HepG2 (cell line): ENCODE measurements around the gene GLYR1. TPM values are rescaled to one million over a fixed set of nuclear protein-coding genes. Genes with fewer than 3 reads are reported as not detected.

Experiments used
- AGO2 ChIP-seq: fragments of 200-400 bp; formaldehyde crosslinking; optimal IDR thresholded peaks from 2 replicates; pipeline ENCODE3; 2017; ENCODE audit warnings: mild to moderate bottlenecking, low read depth, low read length, moderate library complexity
- FOXA1 ChIP-seq, 2 experiments: fragments of 450-650 bp in 1 of 2; sonication (generic) in 1 of 2; formaldehyde crosslinking in 1 of 2; IDR thresholded peaks; 2 replicates each; pipeline versions ENCODE4 v1.4.0 to v1.6.1; 2016 to 2020; ENCODE audit warnings: missing genetic modification reagents in 1 of 2
- GZF1 ChIP-seq: sonication (generic); formaldehyde crosslinking; IDR thresholded peaks from 2 replicates; pipeline ENCODE4 v1.5.1; 2020; ENCODE audit warnings: mild to moderate bottlenecking, missing genetic modification reagents
- MEF2D ChIP-seq: sonication (generic); formaldehyde crosslinking; IDR thresholded peaks from 2 replicates; pipeline ENCODE4 v1.5.1; 2020; ENCODE audit warnings: mild to moderate bottlenecking, missing genetic modification reagents
- NFE2L2 ChIP-seq: fragments of 150-350 bp; IDR thresholded peaks from 2 replicates; pipeline ENCODE4 v1.6.1; 2014; ENCODE audit warnings: low read length
- NRL ChIP-seq: sonication (generic); formaldehyde crosslinking; IDR thresholded peaks from 2 replicates; pipeline ENCODE4 v1.5.0; 2020; ENCODE audit warnings: missing genetic modification reagents, mild to moderate bottlenecking, moderate library complexity, borderline replicate concordance
- PAF1 ChIP-seq: IDR thresholded peaks from 2 replicates; pipeline ENCODE4 v1.6.1; 2016; ENCODE audit warnings: missing genetic modification reagents, missing compliant biosample characterization
- RNF2 ChIP-seq: fragments of 450-650 bp; conservative IDR thresholded peaks from 2 replicates; pipeline ENCODE4 v1.6.1; 2016; ENCODE audit warnings: low read depth
- SALL1 ChIP-seq: sonication (generic); formaldehyde crosslinking; IDR thresholded peaks from 2 replicates; pipeline ENCODE4 v1.8.0; 2022; ENCODE audit warnings: mild to moderate bottlenecking, missing genetic modification reagents
- SP2 ChIP-seq: sonication (generic); formaldehyde crosslinking; IDR thresholded peaks from 2 replicates; pipeline ENCODE4 v1.5.1; 2020; ENCODE audit warnings: mild to moderate bottlenecking, missing genetic modification reagents
- YEATS2 ChIP-seq: sonication (generic); formaldehyde crosslinking; IDR thresholded peaks from 2 replicates; pipeline ENCODE4 v1.4.0; 2020; ENCODE audit warnings: missing genetic modification reagents, borderline replicate concordance
- YY1 ChIP-seq: IDR thresholded peaks from 2 replicates; pipeline ENCODE4 v1.6.1; 2011; ENCODE audit warnings: low read length, low read depth, moderate library complexity, mild to moderate bottlenecking; ENCODE audit not compliant: insufficient read depth, insufficient replicate concordance
- ZNF256 ChIP-seq: sonication (generic); formaldehyde crosslinking; conservative IDR thresholded peaks from 2 replicates; pipeline ENCODE4 v1.4.0; 2020; ENCODE audit warnings: missing genetic modification reagents
- ZNF33B ChIP-seq: sonication (generic); formaldehyde crosslinking; IDR thresholded peaks from 2 replicates; pipeline ENCODE4 v1.5.1; 2020; ENCODE audit warnings: mild to moderate bottlenecking, missing genetic modification reagents
- ZNF501 ChIP-seq: sonication (generic); formaldehyde crosslinking; IDR thresholded peaks from 2 replicates; pipeline ENCODE4 v1.5.1; 2020; ENCODE audit warnings: mild to moderate bottlenecking, moderate library complexity, missing genetic modification reagents
- ZNF546 ChIP-seq: sonication (generic); formaldehyde crosslinking; conservative IDR thresholded peaks from 2 replicates; pipeline ENCODE4 v1.8.1; 2023; ENCODE audit warnings: mild to moderate bottlenecking, missing genetic modification reagents
- polyA plus RNA-seq, 8 experiments: library from polyadenylated mRNA; depleted of rRNA in 3 of 8; stranded (reverse) in 7 of 8; unstranded in 1 of 8; fragments of >200 nt; fragmentation: Illumina TruSeq in 4 of 8; extraction: Trizol in 4 of 8; gene quantifications; 2 replicates each; pipeline versions ENCODE4 v1.2.1 to v1.2.3, GENCODE V29; 2011 to 2016; ENCODE audit warnings: low read depth in 4 of 8, missing spikeins in 1 of 8, mixed read lengths in 1 of 8; ENCODE audit not compliant: insufficient read depth in 1 of 8
- total RNA-seq, 5 experiments: library from RNA; depleted of rRNA; stranded (reverse); fragments of >200 nt; fragmentation: Illumina TruSeq; extraction: Trizol; gene quantifications; 2 replicates each; pipeline ENCODE4 v1.2.3, GENCODE V29; 2016; ENCODE audit warnings: low read depth in 1 of 5
- TF ChIP-seq, protein P1 (sequence below): IDR thresholded peaks from 2 replicates; pipeline ENCODE4 v1.6.1; 2016; ENCODE audit warnings: low read depth, missing genetic modification reagents, missing compliant biosample characterization
- TF ChIP-seq, protein P2 (sequence below): sonication (generic); formaldehyde crosslinking; IDR thresholded peaks from 2 replicates; pipeline ENCODE4 v1.9.0; 2022; ENCODE audit warnings: low read depth, missing genetic modification reagents
- TF ChIP-seq, protein P3 (sequence below): sonication (generic); formaldehyde crosslinking; conservative IDR thresholded peaks from 2 replicates; pipeline ENCODE4 v1.4.0; 2020; ENCODE audit warnings: mild to moderate bottlenecking, missing genetic modification reagents, moderate library complexity

The GLYR1 gene
- total and polyA plus RNA-seq, 2 of the 13 experiments (the other 11 are each of a cell fraction or from before 2014, with no cell fraction given), result 28.3 to 48.7 TPM

DNA sequence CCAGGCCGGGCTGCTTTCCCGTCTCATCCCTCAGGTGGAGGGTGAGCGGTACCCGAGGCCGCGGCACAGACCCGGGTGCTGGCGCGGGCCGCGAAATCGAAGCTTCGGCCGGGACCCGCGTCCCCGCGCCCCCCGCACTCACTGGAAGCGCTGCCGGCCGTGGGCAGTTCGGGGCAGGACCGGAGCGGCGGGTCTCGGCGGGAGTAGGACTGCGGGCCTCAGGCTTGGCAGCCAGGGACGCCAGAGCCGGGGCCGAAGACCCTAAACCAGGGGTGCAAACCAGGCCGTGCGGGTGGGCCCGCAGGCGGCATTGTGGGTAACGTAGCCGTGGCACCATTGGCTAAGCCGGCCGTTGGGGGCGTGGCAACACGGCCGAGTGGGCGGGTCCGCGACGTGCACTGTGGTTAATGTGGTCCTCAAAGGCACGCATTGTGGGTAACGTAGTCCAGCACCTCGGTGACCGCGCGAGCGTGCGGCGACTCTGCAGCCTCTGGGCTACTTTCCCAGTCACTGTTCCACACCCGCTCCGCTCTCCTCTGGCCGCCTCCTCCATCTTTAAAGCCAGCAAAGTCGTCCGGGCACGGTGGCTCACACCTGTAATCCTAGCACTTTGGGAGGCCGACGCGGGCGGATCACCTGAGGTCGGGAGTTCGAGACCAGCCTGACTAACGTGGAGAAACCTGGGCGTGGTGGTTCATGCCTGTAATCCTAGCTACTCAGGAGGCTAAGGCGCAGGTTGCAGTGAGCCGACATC is 80.0 kb downstream of the GLYR1 start, which contains the start of gene ZNF500 (continued):
- TF ChIP-seq ZNF256 (0 out of 2 replicates have a peak, but pooled peaks have one; percentile 12), RNF2 (no peak), FOXA1 (IDR thresholded peaks at IDR 0.05) (no peak), FOXA1 (CRISPR knock-in tag; IDR thresholded peaks at IDR 0.05) (peak; percentile 31; the same call in 1 of the 2 replicates), YY1 (peak; percentile 74), MEF2D (peak; percentile 39; the same call in 1 of the 2 replicates), ZNF501 (peak; percentile 87), NFE2L2 (no peak), NRL (peak; percentile 31; the same call in 1 of the 2 replicates), YEATS2 (peak; percentile 88; the same call in 1 of the 2 replicates), PAF1 (CRISPR knock-in tag) (no peak), SP2 (CRISPR knock-in tag) (peak; percentile 81), AGO2 (peak; percentile 88), GZF1 (peak; percentile 63; the same call in 1 of the 2 replicates), SALL1 (peak; percentile 74), ZNF546 (CRISPR knock-in tag) (peak; percentile 89), ZNF33B (CRISPR knock-in tag) (no peak)
- TF ChIP-seq, protein P1, sequence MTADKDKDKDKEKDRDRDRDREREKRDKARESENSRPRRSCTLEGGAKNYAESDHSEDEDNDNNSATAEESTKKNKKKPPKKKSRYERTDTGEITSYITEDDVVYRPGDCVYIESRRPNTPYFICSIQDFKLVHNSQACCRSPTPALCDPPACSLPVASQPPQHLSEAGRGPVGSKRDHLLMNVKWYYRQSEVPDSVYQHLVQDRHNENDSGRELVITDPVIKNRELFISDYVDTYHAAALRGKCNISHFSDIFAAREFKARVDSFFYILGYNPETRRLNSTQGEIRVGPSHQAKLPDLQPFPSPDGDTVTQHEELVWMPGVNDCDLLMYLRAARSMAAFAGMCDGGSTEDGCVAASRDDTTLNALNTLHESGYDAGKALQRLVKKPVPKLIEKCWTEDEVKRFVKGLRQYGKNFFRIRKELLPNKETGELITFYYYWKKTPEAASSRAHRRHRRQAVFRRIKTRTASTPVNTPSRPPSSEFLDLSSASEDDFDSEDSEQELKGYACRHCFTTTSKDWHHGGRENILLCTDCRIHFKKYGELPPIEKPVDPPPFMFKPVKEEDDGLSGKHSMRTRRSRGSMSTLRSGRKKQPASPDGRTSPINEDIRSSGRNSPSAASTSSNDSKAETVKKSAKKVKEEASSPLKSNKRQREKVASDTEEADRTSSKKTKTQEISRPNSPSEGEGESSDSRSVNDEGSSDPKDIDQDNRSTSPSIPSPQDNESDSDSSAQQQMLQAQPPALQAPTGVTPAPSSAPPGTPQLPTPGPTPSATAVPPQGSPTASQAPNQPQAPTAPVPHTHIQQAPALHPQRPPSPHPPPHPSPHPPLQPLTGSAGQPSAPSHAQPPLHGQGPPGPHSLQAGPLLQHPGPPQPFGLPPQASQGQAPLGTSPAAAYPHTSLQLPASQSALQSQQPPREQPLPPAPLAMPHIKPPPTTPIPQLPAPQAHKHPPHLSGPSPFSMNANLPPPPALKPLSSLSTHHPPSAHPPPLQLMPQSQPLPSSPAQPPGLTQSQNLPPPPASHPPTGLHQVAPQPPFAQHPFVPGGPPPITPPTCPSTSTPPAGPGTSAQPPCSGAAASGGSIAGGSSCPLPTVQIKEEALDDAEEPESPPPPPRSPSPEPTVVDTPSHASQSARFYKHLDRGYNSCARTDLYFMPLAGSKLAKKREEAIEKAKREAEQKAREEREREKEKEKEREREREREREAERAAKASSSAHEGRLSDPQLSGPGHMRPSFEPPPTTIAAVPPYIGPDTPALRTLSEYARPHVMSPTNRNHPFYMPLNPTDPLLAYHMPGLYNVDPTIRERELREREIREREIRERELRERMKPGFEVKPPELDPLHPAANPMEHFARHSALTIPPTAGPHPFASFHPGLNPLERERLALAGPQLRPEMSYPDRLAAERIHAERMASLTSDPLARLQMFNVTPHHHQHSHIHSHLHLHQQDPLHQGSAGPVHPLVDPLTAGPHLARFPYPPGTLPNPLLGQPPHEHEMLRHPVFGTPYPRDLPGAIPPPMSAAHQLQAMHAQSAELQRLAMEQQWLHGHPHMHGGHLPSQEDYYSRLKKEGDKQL, result no peak
- TF ChIP-seq, protein P2, sequence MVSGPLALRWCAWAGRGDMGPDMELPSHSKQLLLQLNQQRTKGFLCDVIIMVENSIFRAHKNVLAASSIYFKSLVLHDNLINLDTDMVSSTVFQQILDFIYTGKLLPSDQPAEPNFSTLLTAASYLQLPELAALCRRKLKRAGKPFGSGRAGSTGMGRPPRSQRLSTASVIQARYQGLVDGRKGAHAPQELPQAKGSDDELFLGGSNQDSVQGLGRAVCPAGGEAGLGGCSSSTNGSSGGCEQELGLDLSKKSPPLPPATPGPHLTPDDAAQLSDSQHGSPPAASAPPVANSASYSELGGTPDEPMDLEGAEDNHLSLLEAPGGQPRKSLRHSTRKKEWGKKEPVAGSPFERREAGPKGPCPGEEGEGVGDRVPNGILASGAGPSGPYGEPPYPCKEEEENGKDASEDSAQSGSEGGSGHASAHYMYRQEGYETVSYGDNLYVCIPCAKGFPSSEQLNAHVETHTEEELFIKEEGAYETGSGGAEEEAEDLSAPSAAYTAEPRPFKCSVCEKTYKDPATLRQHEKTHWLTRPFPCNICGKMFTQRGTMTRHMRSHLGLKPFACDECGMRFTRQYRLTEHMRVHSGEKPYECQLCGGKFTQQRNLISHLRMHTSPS (CRISPR knock-in tag), result no peak
- TF ChIP-seq, protein P3, sequence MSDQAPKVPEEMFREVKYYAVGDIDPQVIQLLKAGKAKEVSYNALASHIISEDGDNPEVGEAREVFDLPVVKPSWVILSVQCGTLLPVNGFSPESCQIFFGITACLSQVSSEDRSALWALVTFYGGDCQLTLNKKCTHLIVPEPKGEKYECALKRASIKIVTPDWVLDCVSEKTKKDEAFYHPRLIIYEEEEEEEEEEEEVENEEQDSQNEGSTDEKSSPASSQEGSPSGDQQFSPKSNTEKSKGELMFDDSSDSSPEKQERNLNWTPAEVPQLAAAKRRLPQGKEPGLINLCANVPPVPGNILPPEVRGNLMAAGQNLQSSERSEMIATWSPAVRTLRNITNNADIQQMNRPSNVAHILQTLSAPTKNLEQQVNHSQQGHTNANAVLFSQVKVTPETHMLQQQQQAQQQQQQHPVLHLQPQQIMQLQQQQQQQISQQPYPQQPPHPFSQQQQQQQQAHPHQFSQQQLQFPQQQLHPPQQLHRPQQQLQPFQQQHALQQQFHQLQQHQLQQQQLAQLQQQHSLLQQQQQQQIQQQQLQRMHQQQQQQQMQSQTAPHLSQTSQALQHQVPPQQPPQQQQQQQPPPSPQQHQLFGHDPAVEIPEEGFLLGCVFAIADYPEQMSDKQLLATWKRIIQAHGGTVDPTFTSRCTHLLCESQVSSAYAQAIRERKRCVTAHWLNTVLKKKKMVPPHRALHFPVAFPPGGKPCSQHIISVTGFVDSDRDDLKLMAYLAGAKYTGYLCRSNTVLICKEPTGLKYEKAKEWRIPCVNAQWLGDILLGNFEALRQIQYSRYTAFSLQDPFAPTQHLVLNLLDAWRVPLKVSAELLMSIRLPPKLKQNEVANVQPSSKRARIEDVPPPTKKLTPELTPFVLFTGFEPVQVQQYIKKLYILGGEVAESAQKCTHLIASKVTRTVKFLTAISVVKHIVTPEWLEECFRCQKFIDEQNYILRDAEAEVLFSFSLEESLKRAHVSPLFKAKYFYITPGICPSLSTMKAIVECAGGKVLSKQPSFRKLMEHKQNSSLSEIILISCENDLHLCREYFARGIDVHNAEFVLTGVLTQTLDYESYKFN (CRISPR knock-in tag), result no peak; the same call in 1 of the 2 replicates
